Right lobe of liver (tissue), 6 donors: ENCODE measurements around the gene NIPBL. TPM values are rescaled to one million over a fixed set of nuclear protein-coding genes. Genes with fewer than 3 reads are reported as not detected.

Source experiments
- ATAC-seq, 4 donors: fragments of 200-7000 bp; cut with Tn5 transposase; one replicate each; pipeline ENCODE4 v1.9.1; 2020; ENCODE audit warnings: mild to moderate bottlenecking in 4 of 4, moderate library complexity in 4 of 4
- DNase-seq, 3 donors: peaks; one replicate each; pipeline ENCODE4 v3.0.0-alpha.2; 2020
- H3K27ac ChIP-seq, 3 donors: fragments of 200-600 bp; one replicate each; pipeline ENCODE4 v1.8.0; 2022
- H3K27me3 ChIP-seq, 2 donors: fragments of 200-600 bp; one replicate each; pipeline ENCODE4 v1.8.0; 2022
- H3K36me3 ChIP-seq, 4 donors: fragments of 200-600 bp; sonication (generic) in 1 of 4; one replicate each; pipeline versions ENCODE4 v1.5.1 to v1.8.0; 2017 to 2022; ENCODE audit warnings: control low read depth in 1 of 4
- H3K4me1 ChIP-seq, 4 donors: fragments of 200-600 bp; sonication (generic) in 1 of 4; one replicate each; pipeline versions ENCODE4 v1.5.1 to v1.8.0; 2017 to 2022; ENCODE audit warnings: control low read depth in 1 of 4
- H3K4me3 ChIP-seq, 3 donors: fragments of 200-600 bp; one replicate each; pipeline ENCODE4 v1.8.0; 2022
- H3K9me3 ChIP-seq, 4 donors: fragments of 200-600 bp; sonication (generic) in 1 of 4; one replicate each; pipeline versions ENCODE4 v1.5.1 to v1.8.0; 2017 to 2022; ENCODE audit warnings: control low read depth in 1 of 4
- POLR2A ChIP-seq: fragments of 450-650 bp; IDR thresholded peaks from one replicate; pipeline ENCODE4 v1.6.1; 2017; ENCODE audit warnings: antibody characterized with exemption, mild to moderate bottlenecking
- WGBS: methylation state at CpG from one replicate; pipeline ENCODE4 v1.1.6; 2018; ENCODE audit warnings: low coverage, low lambda C conversion rate; ENCODE audit not compliant: insufficient coverage; ENCODE audit errors: missing lambda C conversion rate; 5-methylcytosine and 5-hydroxymethylcytosine counted together
- intact Hi-C, 2 donors: fragments of 100-400 bp; cut with DNase I; formaldehyde crosslinking; loops; one replicate each; pipeline versions ENCODE4 v1.11.2 to v1.14.1; 2022
- total RNA-seq, 6 experiments: library from RNA; depleted of rRNA in 2 of 6; stranded (reverse); fragments of >200 nt in 2 of 6; fragmentation: NEBNext Ultra II Directional in 3 of 6; extraction: Animal tissue kit (Norgen Biotek cat#: 25700) in 3 of 6; gene quantifications; one replicate each; pipeline versions ENCODE4 v1.1.0 to v1.2.4, GENCODE V29; 2016 to 2023
- TF ChIP-seq, protein P1 (sequence below), 4 donors: fragments of 200-600 bp in 3 of 4; fragments of 450-650 bp in 1 of 4; IDR thresholded peaks; one replicate each; pipeline versions ENCODE4 v1.5.1 to v1.8.0; 2016 to 2022; ENCODE audit warnings: antibody characterized with exemption in 4 of 4, mild to moderate bottlenecking in 2 of 4
- donor health status: DM: no; HTN: yes; CAD: no.
- donor health status: DM: no; HTN: no; CAD: no.
- donor health status: DM: no; HTN: no; CAD: no.
- donor health status: DM: no; HTN: yes; CAD: no.
- donor health status: DM: no; HTN: yes; CAD: no.

NIPBL gene
- total RNA-seq, 6 experiments from 2014 or later = 16.0 to 29.2 (median 24.6) TPM

DNA sequence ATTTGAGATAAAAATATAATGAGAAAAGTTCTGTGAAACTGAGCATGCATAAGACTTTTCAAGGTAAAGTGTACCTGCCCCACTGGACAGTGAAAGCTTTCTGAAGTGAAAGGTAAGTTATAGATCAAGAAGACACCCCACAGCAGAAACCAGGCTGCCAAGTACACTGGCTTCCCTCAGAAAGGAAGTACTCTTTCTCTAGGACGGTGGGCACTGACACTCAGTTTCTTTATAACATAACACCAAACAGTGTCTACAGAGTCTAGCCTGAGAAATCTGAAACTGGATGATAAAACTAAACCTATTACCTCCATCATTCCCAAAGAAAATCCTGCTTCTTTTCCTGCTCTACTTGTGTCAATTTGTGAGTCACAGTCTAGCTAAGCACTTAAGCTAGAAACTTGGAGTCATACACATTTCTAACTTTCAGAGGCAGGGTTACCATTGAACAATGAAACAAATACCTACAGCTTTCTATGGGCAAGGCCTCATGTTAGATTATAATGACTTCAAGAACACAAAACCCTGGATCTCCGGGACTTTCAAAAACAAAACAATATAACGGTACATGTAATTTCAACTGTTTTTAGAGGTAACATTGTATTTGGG lies 235.9 kb downstream of the NIPBL start:
- TF ChIP-seq, protein P1, sequence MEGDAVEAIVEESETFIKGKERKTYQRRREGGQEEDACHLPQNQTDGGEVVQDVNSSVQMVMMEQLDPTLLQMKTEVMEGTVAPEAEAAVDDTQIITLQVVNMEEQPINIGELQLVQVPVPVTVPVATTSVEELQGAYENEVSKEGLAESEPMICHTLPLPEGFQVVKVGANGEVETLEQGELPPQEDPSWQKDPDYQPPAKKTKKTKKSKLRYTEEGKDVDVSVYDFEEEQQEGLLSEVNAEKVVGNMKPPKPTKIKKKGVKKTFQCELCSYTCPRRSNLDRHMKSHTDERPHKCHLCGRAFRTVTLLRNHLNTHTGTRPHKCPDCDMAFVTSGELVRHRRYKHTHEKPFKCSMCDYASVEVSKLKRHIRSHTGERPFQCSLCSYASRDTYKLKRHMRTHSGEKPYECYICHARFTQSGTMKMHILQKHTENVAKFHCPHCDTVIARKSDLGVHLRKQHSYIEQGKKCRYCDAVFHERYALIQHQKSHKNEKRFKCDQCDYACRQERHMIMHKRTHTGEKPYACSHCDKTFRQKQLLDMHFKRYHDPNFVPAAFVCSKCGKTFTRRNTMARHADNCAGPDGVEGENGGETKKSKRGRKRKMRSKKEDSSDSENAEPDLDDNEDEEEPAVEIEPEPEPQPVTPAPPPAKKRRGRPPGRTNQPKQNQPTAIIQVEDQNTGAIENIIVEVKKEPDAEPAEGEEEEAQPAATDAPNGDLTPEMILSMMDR (IDR thresholded peaks at IDR 0.05) = no peak
- no peak for TF ChIP-seq POLR2A
- ATAC-seq (no peak), DNase-seq (no peak)
- Histone ChIP-seq H3K36me3 (peaks cover 0 to 9% (median 3%) of the 10 kb centered on the region in 4 donors), H3K9me3 (no peaks in the 10 kb centered on the region), H3K4me3 (no peak overlapping the region), H3K4me1 (no peaks in the 10 kb centered on the region), H3K27me3 (no peaks in the 10 kb centered on the region), H3K27ac (no peak overlapping the region)
- WGBS = 76% methylated on average over 3 of the region's 3 CpGs
- intact Hi-C loops = no loop called here
